NB4 (cell line): ENCODE measurements around the gene MYOF.

ENCODE experiments used
- MAX ChIP-seq: IDR thresholded peaks from 2 replicates; pipeline ENCODE4 v1.6.1; 2011; ENCODE audit warnings: low read depth, low read length
- POLR2A ChIP-seq: IDR thresholded peaks from 2 replicates; pipeline ENCODE4 v1.6.1; 2011; ENCODE audit warnings: mild to moderate bottlenecking; ENCODE audit not compliant: insufficient read length; ENCODE audit errors: extremely low read depth
- TF ChIP-seq, protein P1 (sequence below): IDR thresholded peaks from one replicate; pipeline ENCODE4 v1.5.1; 2012; ENCODE audit warnings: low read depth, low read length

DNA sequence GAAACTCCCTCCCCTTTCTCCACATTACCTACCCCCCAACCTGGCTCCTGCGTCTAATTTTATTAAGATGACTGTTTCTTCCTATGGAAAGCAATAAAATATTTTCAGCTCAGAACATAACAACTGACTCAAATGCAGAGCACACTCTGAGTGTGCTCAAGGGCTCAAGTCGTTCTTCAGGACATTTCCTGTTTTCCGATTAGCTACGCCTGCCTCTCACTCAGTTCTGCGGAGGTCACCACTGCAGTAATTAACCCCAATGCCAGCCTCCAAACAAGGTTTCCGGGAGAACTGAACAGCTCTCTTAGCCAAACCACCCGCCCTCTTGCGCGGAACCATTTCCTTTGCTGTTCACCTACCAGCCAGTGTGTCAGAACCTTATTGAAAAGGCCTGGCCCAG, 19.3 kb downstream of the MYOF start:
- TF ChIP-seq, protein P1, sequence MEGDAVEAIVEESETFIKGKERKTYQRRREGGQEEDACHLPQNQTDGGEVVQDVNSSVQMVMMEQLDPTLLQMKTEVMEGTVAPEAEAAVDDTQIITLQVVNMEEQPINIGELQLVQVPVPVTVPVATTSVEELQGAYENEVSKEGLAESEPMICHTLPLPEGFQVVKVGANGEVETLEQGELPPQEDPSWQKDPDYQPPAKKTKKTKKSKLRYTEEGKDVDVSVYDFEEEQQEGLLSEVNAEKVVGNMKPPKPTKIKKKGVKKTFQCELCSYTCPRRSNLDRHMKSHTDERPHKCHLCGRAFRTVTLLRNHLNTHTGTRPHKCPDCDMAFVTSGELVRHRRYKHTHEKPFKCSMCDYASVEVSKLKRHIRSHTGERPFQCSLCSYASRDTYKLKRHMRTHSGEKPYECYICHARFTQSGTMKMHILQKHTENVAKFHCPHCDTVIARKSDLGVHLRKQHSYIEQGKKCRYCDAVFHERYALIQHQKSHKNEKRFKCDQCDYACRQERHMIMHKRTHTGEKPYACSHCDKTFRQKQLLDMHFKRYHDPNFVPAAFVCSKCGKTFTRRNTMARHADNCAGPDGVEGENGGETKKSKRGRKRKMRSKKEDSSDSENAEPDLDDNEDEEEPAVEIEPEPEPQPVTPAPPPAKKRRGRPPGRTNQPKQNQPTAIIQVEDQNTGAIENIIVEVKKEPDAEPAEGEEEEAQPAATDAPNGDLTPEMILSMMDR = no peak
- no peak; the same call in 1 of the 2 replicates for TF ChIP-seq MAX
- no peak for TF ChIP-seq POLR2A
